ENCODE data around the gene CCDC126. TPM values are rescaled to one million over a fixed set of nuclear protein-coding genes. Genes with fewer than 3 reads are reported as not detected.

Gene CCDC126
- polyA plus RNA-seq, 3 donors, result 3.5 to 20.1 (median 17.4) TPM

DNA sequence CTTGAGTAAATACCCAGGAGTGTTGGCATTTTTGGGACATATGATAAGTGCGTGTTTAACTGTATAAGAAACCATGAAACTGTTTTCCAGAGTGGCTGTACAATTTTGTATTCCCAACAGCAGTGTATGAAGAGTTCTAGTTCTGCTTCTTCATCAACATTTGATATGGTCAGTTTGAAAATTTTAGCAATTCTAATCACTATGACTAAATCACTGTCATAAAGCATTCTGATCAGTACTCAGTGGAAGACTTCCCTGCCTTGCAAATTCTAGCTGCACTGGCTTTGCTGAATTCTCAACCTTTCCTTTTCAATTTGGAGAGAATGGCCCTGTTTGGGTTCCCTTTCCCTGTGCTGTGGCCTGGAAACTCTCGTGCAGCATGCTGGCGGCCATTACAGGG lies 64.2 kb downstream of the CCDC126 start:
- H2AFZ ChIP-seq (ENCODE audit: insufficient read depth, low read depth, low read length, poor library complexity, severe bottlenecking), result no peak overlapping the region
- H3K36me3 ChIP-seq (replicated peaks in 1 of 2; ENCODE audit: control insufficient read depth in 1 of 2, insufficient read depth in 2 of 2, low read length in 2 of 2), result no peaks in the 10 kb centered on the region
- H3K4me3 Mint-ChIP-seq, result no peak overlapping the region
- no peaks in the 10 kb centered on the region for H3K79me2 ChIP-seq (ENCODE audit: insufficient read depth, low read length)
- intact Hi-C loops (cut with micrococcal nuclease), result no loop called here
- no peaks in the 10 kb centered on the region for H3K4me1 ChIP-seq (ENCODE audit: control insufficient read depth in 1 of 2, insufficient read depth in 2 of 2, low read length in 2 of 2)
- no peak overlapping the region for H3K4me3 ChIP-seq (replicated peaks in 1 of 3; ENCODE audit: low read depth in 2 of 3, low read length in 3 of 3)
- H3K9me3 ChIP-seq (replicated peaks in 1 of 2; ENCODE audit: control insufficient read depth in 1 of 2, insufficient read depth in 1 of 2, low read length in 2 of 2), result peaks cover 7 to 16% of the 10 kb centered on the region in 2 donors
- WGBS (ENCODE audit: insufficient coverage), result no CpG with 5 or more reads among the region's 3 CpGs
- no peaks in the 10 kb centered on the region for H4K20me1 ChIP-seq (ENCODE audit: insufficient read depth, low read length)
- H3K4me1 Mint-ChIP-seq, result no peaks in the 10 kb centered on the region
- H3K27me3 Mint-ChIP-seq (ENCODE audit: low read depth in 3 of 3), result no peaks in the 10 kb centered on the region
- no peak overlapping the region for H3K4me2 ChIP-seq (replicated peaks; ENCODE audit: extremely low read depth, low read length, poor library complexity, severe bottlenecking)
- DNase-seq, result no peak
- TF ChIP-seq, protein P1, sequence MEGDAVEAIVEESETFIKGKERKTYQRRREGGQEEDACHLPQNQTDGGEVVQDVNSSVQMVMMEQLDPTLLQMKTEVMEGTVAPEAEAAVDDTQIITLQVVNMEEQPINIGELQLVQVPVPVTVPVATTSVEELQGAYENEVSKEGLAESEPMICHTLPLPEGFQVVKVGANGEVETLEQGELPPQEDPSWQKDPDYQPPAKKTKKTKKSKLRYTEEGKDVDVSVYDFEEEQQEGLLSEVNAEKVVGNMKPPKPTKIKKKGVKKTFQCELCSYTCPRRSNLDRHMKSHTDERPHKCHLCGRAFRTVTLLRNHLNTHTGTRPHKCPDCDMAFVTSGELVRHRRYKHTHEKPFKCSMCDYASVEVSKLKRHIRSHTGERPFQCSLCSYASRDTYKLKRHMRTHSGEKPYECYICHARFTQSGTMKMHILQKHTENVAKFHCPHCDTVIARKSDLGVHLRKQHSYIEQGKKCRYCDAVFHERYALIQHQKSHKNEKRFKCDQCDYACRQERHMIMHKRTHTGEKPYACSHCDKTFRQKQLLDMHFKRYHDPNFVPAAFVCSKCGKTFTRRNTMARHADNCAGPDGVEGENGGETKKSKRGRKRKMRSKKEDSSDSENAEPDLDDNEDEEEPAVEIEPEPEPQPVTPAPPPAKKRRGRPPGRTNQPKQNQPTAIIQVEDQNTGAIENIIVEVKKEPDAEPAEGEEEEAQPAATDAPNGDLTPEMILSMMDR (IDR thresholded peaks at IDR 0.05), result no peak
- peaks cover 15 to 45% (median 36%) of the 10 kb centered on the region in 7 donors for H3K9me3 Mint-ChIP-seq
- no peaks in the 10 kb centered on the region for H3K27me3 ChIP-seq (ENCODE audit: control insufficient read depth in 2 of 2, insufficient read depth in 2 of 2, low read length in 2 of 2)
- no peak overlapping the region for H3K27ac Mint-ChIP-seq
- no peak overlapping the region for H3K9ac ChIP-seq (ENCODE audit: insufficient read depth, low read length, poor library complexity, severe bottlenecking)
- no peaks in the 10 kb centered on the region for H3K36me3 Mint-ChIP-seq
- no peak overlapping the region for H3K27ac ChIP-seq (ENCODE audit: low read depth in 1 of 2, low read length in 2 of 2)

DNA sequence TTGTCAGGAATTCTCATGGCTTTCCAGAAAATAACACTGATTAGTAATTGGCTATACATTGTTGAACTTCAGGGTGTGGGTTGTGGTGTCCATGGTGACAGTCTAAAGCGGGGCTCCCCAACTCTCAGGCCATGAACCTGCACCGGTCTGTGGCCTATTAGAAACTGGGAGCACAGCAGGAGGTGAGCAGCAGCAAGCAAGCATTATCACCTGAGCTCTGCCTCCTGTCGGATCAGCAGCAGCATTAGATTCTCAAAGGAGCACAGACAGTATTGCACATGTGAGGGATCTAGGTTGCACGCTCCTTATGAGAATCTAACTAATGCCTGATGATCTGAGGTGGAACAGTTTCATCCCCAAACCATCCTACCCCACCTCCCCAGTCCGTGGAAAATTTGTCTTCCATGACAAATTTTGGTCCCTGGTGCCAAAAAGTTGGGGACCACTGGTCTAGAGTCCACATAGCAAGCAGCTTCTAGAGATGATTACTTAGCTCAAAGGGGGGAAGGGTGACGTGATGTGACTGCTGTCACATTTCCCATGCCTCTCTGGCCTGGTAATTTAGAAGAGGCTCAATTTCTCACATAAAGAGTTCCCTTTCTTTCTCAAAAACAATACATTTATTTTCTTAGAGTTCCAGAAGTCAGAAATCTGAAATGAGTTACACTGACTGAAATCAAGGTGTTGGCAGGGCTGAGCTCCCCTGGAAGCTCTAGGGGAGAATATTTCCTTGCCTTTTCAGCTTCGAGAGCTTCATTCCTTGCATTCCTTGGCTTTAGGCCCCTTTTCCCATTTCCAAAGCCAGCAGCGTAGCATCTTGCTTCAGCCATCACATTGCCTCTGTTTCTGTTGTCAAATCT lies 65.2 kb downstream of the CCDC126 start:
- H3K27ac Mint-ChIP-seq, result no peak overlapping the region
- Histone ChIP-seq H3K9ac (ENCODE audit: insufficient read depth, low read length, poor library complexity, severe bottlenecking) (no peak overlapping the region), H3K4me3 (replicated peaks in 1 of 3; ENCODE audit: low read depth in 2 of 3, low read length in 3 of 3) (no peak overlapping the region), H4K20me1 (ENCODE audit: insufficient read depth, low read length) (no peaks in the 10 kb centered on the region), H3K4me1 (ENCODE audit: control insufficient read depth in 1 of 2, insufficient read depth in 2 of 2, low read length in 2 of 2) (no peaks in the 10 kb centered on the region), H3K79me2 (ENCODE audit: insufficient read depth, low read length) (no peaks in the 10 kb centered on the region), H3K27me3 (ENCODE audit: control insufficient read depth in 2 of 2, insufficient read depth in 2 of 2, low read length in 2 of 2) (no peaks in the 10 kb centered on the region), H3K36me3 (replicated peaks in 1 of 2; ENCODE audit: control insufficient read depth in 1 of 2, insufficient read depth in 2 of 2, low read length in 2 of 2) (no peaks in the 10 kb centered on the region), H3K27ac (ENCODE audit: low read depth in 1 of 2, low read length in 2 of 2) (no peak overlapping the region), H3K9me3 (replicated peaks in 1 of 2; ENCODE audit: control insufficient read depth in 1 of 2, insufficient read depth in 1 of 2, low read length in 2 of 2) (peaks cover 7 to 15% of the 10 kb centered on the region in 2 donors), H2AFZ (ENCODE audit: insufficient read depth, low read depth, low read length, poor library complexity, severe bottlenecking) (no peak overlapping the region), H3K4me2 (replicated peaks; ENCODE audit: extremely low read depth, low read length, poor library complexity, severe bottlenecking) (no peak overlapping the region)
- H3K9me3 Mint-ChIP-seq, result peaks cover 16 to 49% (median 36%) of the 10 kb centered on the region in 7 donors
- intact Hi-C loops (cut with micrococcal nuclease), result no loop called here
- peaks cover 0 to 1% (median 0%) of the 10 kb centered on the region in 3 donors for H3K27me3 Mint-ChIP-seq (ENCODE audit: low read depth in 3 of 3)
- no peak overlapping the region for H3K4me3 Mint-ChIP-seq
- DNase-seq, result no peak
- H3K36me3 Mint-ChIP-seq, result no peaks in the 10 kb centered on the region
- TF ChIP-seq, protein P1 (IDR thresholded peaks at IDR 0.05), result no peak
- H3K4me1 Mint-ChIP-seq, result no peaks in the 10 kb centered on the region
- 100% methylated on average over 4 of the region's 8 CpGs for WGBS (ENCODE audit: insufficient coverage)
